Left cardiac atrium (tissue), 4 donors: ENCODE measurements around the gene CDC73. TPM values are rescaled to one million over a fixed set of nuclear protein-coding genes. Genes with fewer than 3 reads are reported as not detected.
"Not testable (repeated sequence)": the region's sequence is repeated elsewhere in the genome, so short reads cannot be mapped to it uniquely, and the experiment has no call there.

Experiments
- ATAC-seq, 2 donors: fragments of 200-7000 bp; cut with Tn5 transposase; one replicate each; pipeline ENCODE4 v1.9.1; 2020; ENCODE audit warnings: mild to moderate bottlenecking in 2 of 2, moderate library complexity in 2 of 2
- DNase-seq: peaks from one replicate; pipeline ENCODE4 v3.0.0-alpha.2; 2020
- intact Hi-C, 2 donors: fragments of 100-400 bp; cut with DNase I; formaldehyde crosslinking; loops; one replicate each; pipeline versions ENCODE4 v1.14.1 to v1.15.1; 2022 to 2023
- total RNA-seq, 2 donors: library from RNA; stranded (reverse); fragmentation: NEBNext Ultra II Directional; extraction: Animal tissue kit (Norgen Biotek cat#: 25700); gene quantifications; one replicate each; pipeline ENCODE4 v1.2.1, GENCODE V29; 2021
- donor health status: DM: no; HTN: yes; CAD: no.
- donor health status: DM: no; HTN: yes; CAD: no; lungs with severe emphysema.
- donor health status: DM: yes; HTN: yes; CAD: no.
- donor health status: Dilated cardiomyopathy.

CDC73 gene
- total RNA-seq, 2 donors from 2014 or later = 40.4 to 42.8 TPM

DNA sequence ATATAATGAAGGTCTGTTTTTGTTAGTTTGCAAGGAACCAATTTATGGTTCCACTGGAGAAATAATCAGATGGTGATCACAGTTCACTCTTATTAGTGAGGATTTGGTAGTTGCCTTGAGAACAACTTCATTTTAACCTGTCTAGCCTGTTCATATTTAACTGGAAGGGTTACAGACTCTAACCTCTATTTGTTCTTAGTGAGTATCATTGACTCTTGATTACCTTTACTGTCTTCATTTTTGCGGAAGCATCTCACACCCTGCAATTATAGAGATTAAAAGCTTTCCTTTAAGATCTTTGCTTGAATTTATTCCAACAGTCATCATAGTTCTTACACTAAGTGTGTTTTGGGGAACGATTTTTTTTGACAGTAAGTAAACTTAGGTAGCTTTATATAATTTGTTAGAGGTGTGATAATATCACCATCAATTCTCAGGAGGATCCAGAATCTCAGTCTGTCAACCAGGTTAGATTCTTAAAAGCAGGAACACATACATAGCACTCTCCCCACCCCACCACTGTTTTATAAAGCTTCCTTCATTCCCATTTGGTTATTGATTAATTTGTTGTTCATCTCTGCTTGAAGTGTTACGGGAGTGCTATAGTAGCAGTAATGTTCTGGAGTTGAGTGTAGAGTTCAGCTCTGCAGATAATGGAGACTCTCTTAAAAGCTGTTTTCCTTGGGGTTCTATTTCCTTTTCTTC, 34.4 kb downstream of the CDC73 start:
- ATAC-seq = no peak
- intact Hi-C loops = no loop called here

DNA sequence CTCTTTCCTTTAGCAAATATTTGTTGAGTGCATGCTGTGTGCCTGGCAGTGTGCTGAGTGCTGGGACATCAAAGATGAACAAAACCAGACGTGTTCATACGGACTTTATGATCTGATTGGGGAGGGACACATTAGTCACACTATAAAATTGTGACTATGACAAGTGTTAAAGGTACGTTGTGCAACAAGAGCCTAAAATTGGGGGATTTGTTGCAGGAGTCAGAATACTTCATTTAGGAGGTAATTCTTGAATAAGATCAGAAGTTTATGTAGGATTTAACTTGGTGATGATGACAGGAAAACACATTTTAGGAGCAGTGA, 35.0 kb downstream of the CDC73 start:
- no peak for ATAC-seq
- intact Hi-C loops = no loop called here

More for the DNA sequence above, 34.4 kb downstream of the CDC73 start:
- DNase-seq = no peak

DNA sequence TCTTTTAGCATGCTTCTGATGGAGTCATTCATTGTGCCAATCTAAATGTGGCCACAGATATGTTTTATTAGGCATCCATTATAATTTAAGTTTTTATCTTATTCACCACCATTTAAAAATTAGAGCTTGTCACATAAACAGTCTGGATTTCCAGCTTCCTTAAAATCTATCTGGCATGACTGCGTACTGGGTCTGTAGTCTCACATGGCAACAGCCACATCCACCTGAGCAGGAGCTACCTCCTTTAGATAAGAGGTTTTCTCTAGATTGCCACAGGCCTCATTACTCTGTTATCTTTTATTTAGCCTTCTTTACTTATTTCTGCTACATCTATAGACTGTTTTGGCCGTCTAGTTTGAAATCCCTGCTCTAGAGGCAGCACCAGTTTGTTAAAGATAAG, 35.5 kb downstream of the CDC73 start:
- DNase-seq = no peak
- intact Hi-C loops = no loop called here
- no peak for ATAC-seq

More for the DNA sequence above, 35.0 kb downstream of the CDC73 start:
- no peak for DNase-seq

DNA sequence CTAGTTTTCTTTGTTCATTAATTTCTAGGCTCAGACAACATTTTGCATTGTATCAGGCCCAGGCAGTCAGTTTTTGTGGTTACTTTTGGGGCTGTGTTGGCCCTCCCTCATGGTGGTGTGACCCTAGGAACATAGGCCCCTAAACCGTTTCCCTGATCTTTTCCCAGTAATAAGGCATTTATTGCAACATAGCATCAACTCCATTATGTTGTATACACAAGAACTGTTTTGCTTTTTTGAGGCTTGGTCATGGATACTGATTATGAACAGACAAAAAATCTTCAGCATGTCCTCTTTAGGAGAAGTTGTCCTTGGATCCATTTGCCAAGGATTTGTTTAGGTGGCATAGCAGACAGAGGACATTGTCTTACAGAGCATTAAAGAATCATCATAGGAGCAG, 54.3 kb downstream of the CDC73 start:
- ATAC-seq (no peak), DNase-seq (no peak)
- intact Hi-C loops = no loop called here

DNA sequence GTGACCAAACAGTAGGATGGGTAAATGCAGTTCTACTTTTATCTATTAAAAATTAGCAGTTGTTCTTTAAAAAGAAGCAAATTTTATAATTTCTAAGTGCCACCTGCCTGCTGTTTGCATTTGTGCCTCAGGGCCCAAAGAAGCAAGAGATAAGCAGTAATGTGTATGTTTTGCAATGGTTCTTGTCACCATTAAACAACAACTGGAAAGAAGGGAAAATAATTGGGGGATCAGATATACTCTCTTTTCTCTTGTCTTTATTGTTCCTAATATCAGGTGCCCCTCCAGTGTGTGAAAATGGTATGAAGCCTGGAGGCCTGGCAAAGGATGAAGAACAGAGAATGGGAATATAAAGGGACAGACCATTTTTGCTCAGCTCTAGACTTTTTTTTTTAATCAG, 55.0 kb downstream of the CDC73 start:
- no peak for ATAC-seq
- intact Hi-C loops = no loop called here
- no peak for DNase-seq

DNA sequence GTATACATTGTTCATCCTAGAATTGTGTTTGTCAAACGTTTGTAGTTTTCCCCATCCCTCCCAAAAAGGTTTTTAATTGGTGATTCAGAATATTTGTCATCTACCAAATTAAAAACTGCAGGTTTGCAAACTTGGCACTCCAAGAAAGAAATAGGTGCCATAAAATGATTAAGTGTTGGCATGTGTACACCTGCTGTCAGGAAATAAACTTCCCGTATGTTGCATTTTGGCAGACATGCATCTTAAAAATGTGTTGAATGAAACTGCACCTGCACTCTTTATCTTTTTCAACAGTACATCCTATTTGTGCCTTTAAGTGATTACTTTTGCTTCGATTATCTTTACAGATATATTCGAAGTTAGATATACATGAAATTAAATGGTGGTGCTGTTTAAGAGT, 57.3 kb downstream of the CDC73 start:
- no peak for ATAC-seq

DNA sequence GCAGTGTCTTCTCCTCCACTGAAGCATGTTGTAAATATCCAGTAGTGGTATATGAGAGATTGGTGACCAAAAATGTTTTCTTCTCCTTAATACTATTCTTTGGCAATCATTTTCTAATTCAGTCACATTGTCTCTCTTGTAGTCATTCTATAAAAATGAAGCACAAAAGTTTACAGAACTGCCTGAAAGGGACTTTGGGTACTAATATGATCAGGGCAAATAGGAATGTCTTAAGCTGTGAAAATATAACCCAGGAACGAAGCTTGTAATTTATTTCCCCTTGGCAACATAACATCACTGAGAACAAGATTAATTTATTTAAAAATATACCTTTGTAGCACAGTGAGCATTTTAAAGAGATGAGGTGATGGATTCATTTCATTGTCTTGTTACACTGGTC, 59.7 kb downstream of the CDC73 start:
- no peak for DNase-seq
- ATAC-seq = no peak
- intact Hi-C loops = loop anchor here in 1 of 2 donors (5.0 to 10.0 kb wide), 4 partner anchors 783 to 1116 kb away; no protein-coding TSS in a partner anchor

More for the DNA sequence above, 57.3 kb downstream of the CDC73 start:
- DNase-seq = no peak
- intact Hi-C loops = no loop called here

DNA sequence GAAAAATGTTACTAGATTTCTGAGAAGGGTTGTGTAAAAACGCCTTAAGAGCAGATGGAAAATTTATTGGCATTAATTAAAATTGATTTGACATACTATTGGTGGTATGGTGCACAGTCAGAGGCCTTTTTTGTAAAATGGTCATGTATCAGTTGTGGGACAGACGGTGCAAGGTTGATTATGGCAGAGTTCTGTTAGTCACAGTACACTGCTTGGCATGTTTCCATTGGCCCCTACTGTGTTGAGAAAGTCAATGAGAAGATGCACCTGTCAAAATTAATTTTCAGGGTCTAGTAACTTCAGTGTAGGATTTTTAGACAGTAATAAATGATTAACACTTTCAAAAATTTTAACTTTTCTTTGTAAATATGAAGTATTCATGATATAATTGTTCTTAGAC, 60.2 kb downstream of the CDC73 start:
- ATAC-seq = peak in 1 of 2 donors; percentile 39
- intact Hi-C loops = loop anchor here in 1 of 2 donors (5.0 to 10.0 kb wide), 4 partner anchors 783 to 1115 kb away; no protein-coding TSS in a partner anchor
- DNase-seq = peak; percentile 22

DNA sequence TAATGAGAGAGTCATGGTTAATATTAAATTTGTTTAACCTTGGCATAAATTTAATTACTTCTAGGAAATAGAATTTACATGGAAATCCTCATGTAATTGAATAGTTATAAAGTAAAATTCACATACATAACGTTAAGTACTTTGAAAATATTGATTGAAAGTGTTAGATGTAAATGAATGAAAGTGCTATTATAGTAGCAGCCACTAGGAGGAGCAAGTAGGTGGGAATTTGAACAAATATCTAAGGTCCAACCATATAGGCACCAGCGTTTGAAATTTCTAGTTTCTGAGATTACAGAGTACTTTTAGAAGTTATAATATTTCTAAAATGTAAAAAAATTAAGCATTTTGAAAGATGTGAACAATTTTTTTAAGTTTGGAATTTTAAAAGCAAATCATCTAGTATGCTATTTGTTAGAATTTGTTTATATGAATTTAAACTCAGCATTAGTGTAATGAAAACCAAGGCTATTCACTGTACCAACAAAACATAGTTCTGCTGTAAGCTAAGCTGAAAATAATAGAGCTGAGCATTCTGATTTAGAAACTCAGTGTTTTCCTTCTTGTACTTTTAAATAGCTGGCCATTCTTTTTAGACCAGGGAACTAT, 61.3 kb downstream of the CDC73 start:
- ATAC-seq = no peak

DNA sequence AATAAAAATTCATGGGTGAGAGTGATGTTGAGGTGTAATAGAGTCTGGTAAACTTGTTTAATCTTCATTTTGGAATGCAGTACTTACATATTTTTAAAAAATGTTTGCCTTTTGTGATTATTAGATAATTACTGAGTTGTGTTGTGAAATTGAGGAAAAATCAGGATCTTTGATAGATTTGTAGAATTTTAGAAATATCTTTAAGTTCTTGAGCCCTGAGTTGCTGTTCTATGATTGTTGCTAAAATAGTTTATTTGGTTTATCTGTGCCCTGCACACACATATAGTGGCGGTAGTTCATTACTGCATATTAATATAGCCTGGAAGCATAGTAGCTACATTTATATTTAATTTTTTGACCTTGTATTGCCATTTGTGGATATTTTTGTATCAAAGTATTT, 62.9 kb downstream of the CDC73 start:
- ATAC-seq = no peak
- intact Hi-C loops = loop anchor here in 1 of 2 donors (5.0 to 10.0 kb wide), 5 partner anchors 223 to 1113 kb away; no protein-coding TSS in a partner anchor
- DNase-seq = no peak

More for the DNA sequence above, 61.3 kb downstream of the CDC73 start:
- intact Hi-C loops = loop anchor here in 1 of 2 donors (5.0 to 10.0 kb wide), 4 partner anchors 782 to 1114 kb away; no protein-coding TSS in a partner anchor
- no peak for DNase-seq

DNA sequence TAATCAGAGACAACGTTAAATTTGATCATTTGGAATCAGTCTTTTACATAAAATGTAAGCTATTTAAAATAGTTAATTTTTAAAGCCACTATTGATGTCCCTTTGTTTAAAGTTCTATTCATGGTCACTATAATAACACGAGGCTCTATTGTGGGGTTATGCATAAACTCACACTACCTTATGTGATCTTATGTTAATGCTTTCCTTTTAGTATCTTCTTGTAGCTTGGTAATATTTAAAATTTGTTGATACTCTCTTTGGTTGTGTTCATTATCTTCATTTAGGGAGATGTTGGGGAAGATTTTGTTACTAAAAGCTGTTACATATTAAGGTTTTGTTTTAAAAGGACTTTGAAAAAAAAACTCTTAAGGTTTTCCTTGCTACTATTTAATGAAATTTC, 63.4 kb downstream of the CDC73 start:
- DNase-seq (no peak), ATAC-seq (no peak)
- intact Hi-C loops = loop anchor here in 1 of 2 donors (5.0 to 10.0 kb wide), 3 partner anchors 222 to 870 kb away; no protein-coding TSS in a partner anchor

DNA sequence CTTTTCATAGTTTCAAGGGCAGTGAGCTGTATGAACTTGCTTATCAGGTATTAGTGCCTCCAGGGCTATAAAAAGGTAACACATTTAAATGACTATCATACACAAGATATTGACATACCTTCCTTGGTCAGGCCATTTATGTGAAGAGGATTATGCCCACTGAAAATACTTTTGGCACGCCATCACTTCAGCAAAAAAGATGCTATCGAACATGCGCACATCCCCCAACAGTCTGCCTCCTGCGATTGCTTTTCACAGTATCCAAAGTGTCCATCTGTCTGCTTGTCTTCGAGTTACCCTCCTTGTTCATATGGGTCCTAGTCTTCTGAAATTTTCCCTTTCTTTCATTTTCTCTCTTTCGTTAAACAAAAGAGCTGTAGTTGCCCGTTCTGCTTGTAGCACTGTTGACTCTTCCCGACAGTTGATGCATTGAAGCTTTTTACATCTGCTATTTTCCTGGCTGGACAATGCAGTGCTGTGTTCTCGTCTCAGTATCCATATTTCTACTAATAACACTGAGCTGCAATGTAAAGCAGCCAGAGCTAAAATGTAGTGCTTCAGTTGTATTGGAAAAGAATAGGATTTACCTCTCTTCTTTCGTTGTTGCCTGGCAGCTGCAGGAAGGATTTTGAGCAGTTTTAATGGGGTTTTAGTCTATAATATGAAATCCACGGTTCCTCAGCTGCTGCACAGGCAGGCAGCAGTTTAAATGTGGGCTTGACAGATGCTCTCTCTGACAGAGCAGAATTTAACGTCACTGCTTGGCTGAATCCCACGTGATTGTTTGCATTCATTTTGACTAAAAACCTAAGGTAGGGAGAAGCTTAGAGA, 64.3 kb downstream of the CDC73 start, which contains the start of gene B3GALT2:
B3GALT2 (minus strand) TSS at position 713 of the 831 bp plus-strand sequence. CDS start 5,051 bp downstream, outside the sequence.
- intact Hi-C loops = loop anchor here in 1 of 2 donors (5.0 to 10.0 kb wide), 3 partner anchors 221 to 869 kb away; no protein-coding TSS in a partner anchor
- peak; percentile 70 to 73 for ATAC-seq
- peak; percentile 26 for DNase-seq

DNA sequence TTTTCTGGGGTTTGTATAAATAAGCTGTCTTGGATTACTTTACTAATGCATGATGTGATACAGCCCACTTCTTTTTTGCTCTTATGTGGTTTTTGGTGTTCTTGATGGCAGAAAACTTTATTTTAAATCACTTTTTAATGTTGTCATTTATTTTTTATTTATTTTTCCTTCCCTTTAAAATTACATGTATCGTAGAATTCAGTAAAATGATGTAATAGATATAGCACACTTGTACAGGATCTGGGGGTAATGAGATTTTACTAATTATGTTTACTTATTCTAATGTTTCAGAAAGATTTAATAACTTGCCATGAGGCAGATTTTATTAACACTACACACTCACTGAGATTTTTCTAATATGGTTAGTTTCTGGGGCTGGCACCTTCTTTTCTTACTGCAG, 65.3 kb downstream of the CDC73 start:
- DNase-seq (no peak), ATAC-seq (no peak)
- intact Hi-C loops = loop anchor here in 1 of 2 donors (5.0 to 10.0 kb wide), 3 partner anchors 220 to 868 kb away; no protein-coding TSS in a partner anchor

DNA sequence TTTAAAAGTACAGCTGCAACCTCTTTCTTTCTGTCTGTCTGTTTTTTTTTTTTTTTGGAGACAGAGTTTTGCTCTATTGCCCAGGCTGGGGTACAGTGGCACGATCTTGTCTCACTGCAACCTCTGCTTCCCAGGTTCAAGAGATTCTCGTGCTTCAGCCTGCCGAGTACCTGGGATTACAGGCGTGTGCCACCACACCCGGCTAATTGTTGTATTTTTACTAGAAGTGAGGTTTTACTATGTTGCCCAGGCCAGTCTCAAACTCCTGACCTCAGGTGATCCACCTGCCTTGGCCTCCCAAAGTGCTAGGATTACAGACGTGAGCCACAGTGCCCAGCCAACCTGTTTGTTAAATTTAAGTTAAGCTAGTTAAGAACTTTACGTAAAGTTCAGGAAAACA, 67.1 kb downstream of the CDC73 start:
- ATAC-seq = not testable (repeated sequence)
- intact Hi-C loops = loop anchor here in 1 of 2 donors (5.0 to 10.0 kb wide), 3 partner anchors 218 to 866 kb away; no protein-coding TSS in a partner anchor

DNA sequence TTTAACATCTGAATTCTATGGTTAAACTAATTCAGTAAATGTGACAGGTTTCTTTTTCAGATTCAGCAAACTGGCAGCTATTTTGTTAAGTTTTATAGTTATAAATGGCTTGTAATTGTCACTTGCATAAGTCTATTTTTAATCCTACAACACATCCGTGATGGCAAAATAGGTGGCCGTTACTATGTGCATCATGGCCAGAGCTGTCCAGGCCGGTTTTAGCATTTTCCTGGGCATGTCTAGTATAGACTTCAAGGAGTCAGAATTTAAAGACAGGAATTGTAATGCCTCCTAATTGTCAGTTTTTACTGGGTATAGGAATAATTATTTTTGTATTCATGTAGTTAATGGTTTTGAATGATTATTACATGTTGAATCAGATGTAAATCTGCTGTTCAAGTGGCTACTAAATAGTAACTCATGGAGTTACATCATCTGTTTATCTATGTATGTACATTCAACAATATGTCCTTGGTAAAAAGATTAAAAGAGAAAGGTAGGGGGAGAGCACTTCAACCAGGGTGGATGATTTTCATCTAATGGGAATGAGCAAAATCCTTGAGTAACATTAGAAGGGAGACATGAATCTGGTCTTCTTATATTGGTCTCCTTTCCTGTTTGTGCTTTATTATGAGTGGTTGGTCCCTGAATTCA, 67.7 kb downstream of the CDC73 start:
- DNase-seq = no peak
- intact Hi-C loops = loop anchor here in 1 of 2 donors (5.0 to 10.0 kb wide), 4 partner anchors 218 to 865 kb away; no protein-coding TSS in a partner anchor
- peak in 1 of 2 donors; percentile 50 for ATAC-seq

More for the DNA sequence above, 67.1 kb downstream of the CDC73 start:
- not testable (repeated sequence) for DNase-seq

DNA sequence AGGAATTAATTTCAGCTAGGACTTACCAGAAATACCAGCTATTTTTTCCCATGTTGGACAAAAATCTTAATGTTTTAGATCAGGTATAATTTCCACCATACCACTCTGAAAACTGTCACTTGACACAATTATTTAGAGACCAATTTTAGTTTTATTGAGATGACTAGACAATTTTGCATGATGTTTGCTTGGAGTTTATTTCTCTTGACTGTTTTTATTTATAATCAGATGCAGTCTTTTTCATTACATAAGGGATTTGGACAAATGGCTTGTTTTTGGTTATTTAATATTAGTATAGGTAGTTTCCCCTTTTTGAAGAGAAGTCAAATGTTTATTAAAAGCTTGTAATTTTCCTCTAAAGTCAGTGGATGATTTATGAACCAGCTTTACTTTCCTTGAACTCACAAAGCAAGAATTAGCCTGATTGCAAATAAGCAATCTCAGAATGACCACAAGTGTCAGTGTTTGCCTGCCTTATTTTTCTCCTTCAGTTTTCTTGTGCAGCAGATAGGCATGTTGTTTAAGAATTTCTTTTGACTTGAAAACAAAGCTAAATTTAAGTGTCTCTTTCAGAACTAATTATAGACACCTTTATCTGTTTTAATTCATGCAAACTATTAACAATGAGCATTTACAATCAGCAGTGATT, 68.4 kb downstream of the CDC73 start:
- peak in 1 of 2 donors; percentile 36 for ATAC-seq
- intact Hi-C loops = loop anchor here in 1 of 2 donors (10.0 kb wide), 1 partner anchor 395 kb away; no protein-coding TSS in a partner anchor
- no peak for DNase-seq

DNA sequence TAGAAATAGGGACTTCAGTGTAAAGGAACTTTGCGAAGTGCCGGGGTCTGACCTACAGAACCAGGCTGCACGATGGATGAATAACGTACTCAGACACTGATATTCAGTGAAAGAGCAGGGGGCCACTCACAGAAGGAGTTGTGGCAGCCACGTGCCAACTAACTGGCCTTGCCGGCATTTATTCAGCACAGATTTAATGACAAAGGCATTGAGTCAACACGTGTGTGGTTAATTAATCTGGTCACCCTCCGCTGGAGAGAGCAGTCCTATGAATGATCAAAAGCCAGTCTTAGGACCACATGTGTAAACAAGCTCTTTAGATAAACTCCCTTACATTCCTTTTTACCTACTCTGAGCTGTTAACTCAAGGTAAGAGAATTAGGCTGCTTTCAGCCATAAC, 70.8 kb downstream of the CDC73 start:
- ATAC-seq (no peak), DNase-seq (no peak)
- intact Hi-C loops = loop anchor here in 1 of 2 donors (10.0 kb wide), 1 partner anchor 392 kb away; no protein-coding TSS in a partner anchor

DNA sequence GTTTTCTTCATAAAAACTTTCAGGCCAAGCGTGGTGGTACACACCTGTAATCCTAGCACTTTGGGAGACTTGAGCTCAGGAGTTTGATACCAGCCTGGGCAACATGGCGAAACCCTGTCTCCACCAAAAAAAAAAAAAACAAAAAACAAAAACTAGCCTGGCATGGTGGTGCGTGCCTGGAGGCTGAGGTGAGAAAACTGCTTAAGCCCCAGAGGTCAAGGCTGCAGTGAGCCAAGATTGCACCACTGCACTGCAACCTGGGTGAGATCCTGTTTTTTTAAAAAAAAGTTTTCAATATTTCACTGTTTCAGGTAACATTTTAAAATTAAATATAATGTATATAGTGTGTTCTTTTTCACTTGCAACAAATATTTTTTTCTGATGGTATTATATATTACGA, 78.1 kb downstream of the CDC73 start:
- DNase-seq (no peak), ATAC-seq (no peak)
- intact Hi-C loops = loop anchor here in 1 of 2 donors (10.0 kb wide), 1 partner anchor 385 kb away; no protein-coding TSS in a partner anchor
